ENCODE results near the gene CTDP1. TPM values are rescaled to one million over a fixed set of nuclear protein-coding genes. Genes with fewer than 3 reads are reported as not detected.

Gene CTDP1
- total RNA-seq, 1 experiment from 2014 or later: 33.7 TPM

GRCh38 chr18:79746730-79747129, 67.1 kb downstream of the CTDP1 start:
- H3K79me2 ChIP-seq (ENCODE audit: insufficient read depth, low read length): no peaks in the 10 kb centered on the region
- H3K23me2 ChIP-seq (ENCODE audit: insufficient read length, low read depth, low read length, poor library complexity, severe bottlenecking): no peaks in the 10 kb centered on the region
- no peak overlapping the region for H2BK5ac ChIP-seq (ENCODE audit: insufficient read length, low read length)
- no peak overlapping the region for H3K27ac ChIP-seq (ENCODE audit: insufficient read length, low read depth, low read length)
- no peak overlapping the region for H2AK5ac ChIP-seq (ENCODE audit: insufficient read length, low read length)
- no peak overlapping the region for H3K23ac ChIP-seq (ENCODE audit: insufficient read length, low read depth, low read length)
- no peak overlapping the region for H2AFZ ChIP-seq (ENCODE audit: low read length)
- no peak overlapping the region for H3K18ac ChIP-seq (ENCODE audit: insufficient read length, low read depth, low read length)
- no peak overlapping the region for H2BK120ac ChIP-seq (ENCODE audit: low read depth, low read length, poor library complexity, severe bottlenecking)
- H3K9me3 ChIP-seq (ENCODE audit: control insufficient read depth, low read depth, low read length): no peaks in the 10 kb centered on the region
- H3K27ac Mint-ChIP-seq: no peak overlapping the region
- H3K27me3 Mint-ChIP-seq (ENCODE audit: low read depth): no peaks in the 10 kb centered on the region
- no peak overlapping the region for H2BK15ac ChIP-seq (ENCODE audit: low read depth, low read length)
- DNase-seq: no peak
- no peak overlapping the region for H3K56ac ChIP-seq (ENCODE audit: insufficient read length, low read depth, low read length)
- H3K9me3 Mint-ChIP-seq: no peaks in the 10 kb centered on the region
- H3K4me1 ChIP-seq (ENCODE audit: insufficient read depth, low read length): no peaks in the 10 kb centered on the region
- H4K5ac ChIP-seq (ENCODE audit: insufficient read length, low read depth, low read length): no peak overlapping the region
- no peak overlapping the region for H2BK12ac ChIP-seq (ENCODE audit: insufficient read length, low read depth, low read length)
- no peaks in the 10 kb centered on the region for H3K27me3 ChIP-seq (ENCODE audit: insufficient read depth, low read length)
- H2BK20ac ChIP-seq (ENCODE audit: low read depth, low read length, poor library complexity, severe bottlenecking): no peak overlapping the region
- no CpG with 5 or more reads among the region's 8 CpGs for WGBS (ENCODE audit: extremely low coverage, insufficient read length, low lambda C conversion rate)
- H3K4me2 ChIP-seq (ENCODE audit: insufficient read depth, insufficient read length, low read length): no peak overlapping the region
- H3K4ac ChIP-seq (ENCODE audit: low read depth, low read length): no peak overlapping the region
- no peaks in the 10 kb centered on the region for H4K20me1 ChIP-seq (ENCODE audit: control insufficient read depth, insufficient read depth, insufficient read length)
- H3K4me3 Mint-ChIP-seq: no peak overlapping the region
- H4K91ac ChIP-seq (ENCODE audit: insufficient read length, low read depth, low read length): no peak overlapping the region
- H3K79me1 ChIP-seq (ENCODE audit: insufficient read depth, low read depth, low read length, poor library complexity, severe bottlenecking): no peaks in the 10 kb centered on the region
- no peak overlapping the region for H3K9ac ChIP-seq (ENCODE audit: extremely low read depth, insufficient read length, low read length)
- H3K36me3 Mint-ChIP-seq (ENCODE audit: insufficient read depth in 1 of 3, low read depth in 3 of 3): peaks cover 12 to 35% (median 21%) of the 10 kb centered on the region in 3 experiments; a peak in 6 of 7 replicates
- H4K8ac ChIP-seq (replicated peaks; ENCODE audit: insufficient read length, low read depth, low read length): no peak overlapping the region
- H3T11ph ChIP-seq (ENCODE audit: low read length): no peak overlapping the region
- H3K14ac ChIP-seq (ENCODE audit: insufficient read depth, low read length): no peak overlapping the region
- H3K4me1 Mint-ChIP-seq: no peaks in the 10 kb centered on the region
- TF ChIP-seq CTCF (conservative IDR thresholded peaks at IDR 0.05): no peak

Data from H9 (cell line).